Nephron (organoid): ENCODE data around the gene CTIF.

Experiments
- H3K27ac Mint-ChIP-seq, 3 experiments: 2 replicates each; pipeline ENCODE4 v1.8.0; 2020; ENCODE audit warnings: mixed read lengths in 3 of 3, mild to moderate bottlenecking in 2 of 3, moderate library complexity in 1 of 3
- H3K27me3 Mint-ChIP-seq: 2 replicates; pipeline ENCODE4 v1.8.0; 2021; ENCODE audit warnings: low read depth, mild to moderate bottlenecking, moderate library complexity, mixed read lengths
- H3K36me3 Mint-ChIP-seq: 2 replicates; pipeline ENCODE4 v1.8.0; 2020; ENCODE audit warnings: low read depth, mixed read lengths
- H3K4me1 Mint-ChIP-seq: 2 replicates; pipeline ENCODE4 v1.8.0; 2020; ENCODE audit warnings: mixed read lengths
- H3K4me3 Mint-ChIP-seq, 3 experiments: 2 replicates each; pipeline ENCODE4 v1.8.0; 2020; ENCODE audit warnings: mild to moderate bottlenecking in 3 of 3, mixed read lengths in 3 of 3, moderate library complexity in 2 of 3
- H3K9me3 Mint-ChIP-seq: 2 replicates; pipeline ENCODE4 v1.8.0; 2020; ENCODE audit warnings: mixed read lengths
- TF ChIP-seq, protein P1 (sequence below), 3 experiments: fragments of 200-600 bp; sonication (generic); IDR thresholded peaks; one replicate each; pipeline ENCODE4 v1.5.0; 2021; ENCODE audit warnings: antibody characterized with exemption in 3 of 3; ENCODE audit not compliant: unreplicated experiment in 3 of 3

Gene CTIF

DNA sequence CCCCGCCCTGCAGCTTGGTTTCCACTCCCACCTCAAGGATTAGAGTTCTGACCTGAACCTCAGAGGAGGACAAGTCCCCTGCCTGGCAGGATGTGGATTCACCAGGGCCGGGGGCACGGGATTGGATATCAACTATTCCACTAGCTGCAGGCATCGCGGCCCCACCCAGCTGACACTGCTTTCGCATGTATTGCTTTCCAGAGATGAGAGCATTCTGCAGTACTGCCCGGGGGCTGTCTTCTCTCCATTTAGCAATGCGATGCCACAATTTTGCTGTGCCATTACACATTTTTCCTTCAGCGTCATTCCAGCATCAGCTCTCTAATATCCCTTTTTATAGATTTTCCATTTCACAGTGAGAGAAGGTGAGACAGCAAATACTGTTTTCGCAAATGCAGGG lies 42.0 kb downstream of the CTIF start:
- H3K27me3 Mint-ChIP-seq = no peaks in the 10 kb centered on the region
- H3K9me3 Mint-ChIP-seq = peaks cover 7% of the 10 kb centered on the region
- H3K36me3 Mint-ChIP-seq = peaks cover 20% of the 10 kb centered on the region
- H3K4me3 Mint-ChIP-seq = no peak overlapping the region
- peaks cover 41% of the 10 kb centered on the region for H3K4me1 Mint-ChIP-seq
- TF ChIP-seq, protein P1, sequence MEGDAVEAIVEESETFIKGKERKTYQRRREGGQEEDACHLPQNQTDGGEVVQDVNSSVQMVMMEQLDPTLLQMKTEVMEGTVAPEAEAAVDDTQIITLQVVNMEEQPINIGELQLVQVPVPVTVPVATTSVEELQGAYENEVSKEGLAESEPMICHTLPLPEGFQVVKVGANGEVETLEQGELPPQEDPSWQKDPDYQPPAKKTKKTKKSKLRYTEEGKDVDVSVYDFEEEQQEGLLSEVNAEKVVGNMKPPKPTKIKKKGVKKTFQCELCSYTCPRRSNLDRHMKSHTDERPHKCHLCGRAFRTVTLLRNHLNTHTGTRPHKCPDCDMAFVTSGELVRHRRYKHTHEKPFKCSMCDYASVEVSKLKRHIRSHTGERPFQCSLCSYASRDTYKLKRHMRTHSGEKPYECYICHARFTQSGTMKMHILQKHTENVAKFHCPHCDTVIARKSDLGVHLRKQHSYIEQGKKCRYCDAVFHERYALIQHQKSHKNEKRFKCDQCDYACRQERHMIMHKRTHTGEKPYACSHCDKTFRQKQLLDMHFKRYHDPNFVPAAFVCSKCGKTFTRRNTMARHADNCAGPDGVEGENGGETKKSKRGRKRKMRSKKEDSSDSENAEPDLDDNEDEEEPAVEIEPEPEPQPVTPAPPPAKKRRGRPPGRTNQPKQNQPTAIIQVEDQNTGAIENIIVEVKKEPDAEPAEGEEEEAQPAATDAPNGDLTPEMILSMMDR (IDR thresholded peaks at IDR 0.05; ENCODE audit: unreplicated experiment in 3 of 3) = no peak
- H3K27ac Mint-ChIP-seq = no peak overlapping the region

DNA sequence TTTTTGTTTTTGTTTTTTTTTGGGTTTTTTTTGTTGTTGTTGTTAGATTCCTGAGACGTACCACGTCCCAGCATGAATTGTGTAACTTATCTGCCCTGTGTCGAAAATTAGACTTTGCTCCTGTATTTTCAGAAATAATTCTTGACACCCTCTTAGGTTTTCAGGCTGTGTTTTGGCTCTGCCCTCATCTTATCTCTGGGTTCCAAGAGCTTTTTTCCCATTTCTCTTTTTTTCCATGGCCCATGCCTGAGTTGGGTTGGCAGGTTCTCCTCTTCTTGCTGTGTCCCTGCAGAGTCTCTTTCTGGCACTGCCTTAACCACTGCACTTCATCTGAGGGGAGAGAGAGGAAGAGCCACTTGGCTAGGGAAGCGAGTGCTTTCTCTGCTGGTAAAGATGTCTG lies 42.4 kb downstream of the CTIF start:
- Mint-ChIP-seq H3K36me3 (peaks cover 20% of the 10 kb centered on the region), H3K4me3 (no peak overlapping the region), H3K4me1 (peaks cover 43% of the 10 kb centered on the region), H3K27ac (no peak overlapping the region), H3K27me3 (no peaks in the 10 kb centered on the region), H3K9me3 (peaks cover 7% of the 10 kb centered on the region)
- TF ChIP-seq, protein P1 (IDR thresholded peaks at IDR 0.05; ENCODE audit: unreplicated experiment in 3 of 3) = no peak

DNA sequence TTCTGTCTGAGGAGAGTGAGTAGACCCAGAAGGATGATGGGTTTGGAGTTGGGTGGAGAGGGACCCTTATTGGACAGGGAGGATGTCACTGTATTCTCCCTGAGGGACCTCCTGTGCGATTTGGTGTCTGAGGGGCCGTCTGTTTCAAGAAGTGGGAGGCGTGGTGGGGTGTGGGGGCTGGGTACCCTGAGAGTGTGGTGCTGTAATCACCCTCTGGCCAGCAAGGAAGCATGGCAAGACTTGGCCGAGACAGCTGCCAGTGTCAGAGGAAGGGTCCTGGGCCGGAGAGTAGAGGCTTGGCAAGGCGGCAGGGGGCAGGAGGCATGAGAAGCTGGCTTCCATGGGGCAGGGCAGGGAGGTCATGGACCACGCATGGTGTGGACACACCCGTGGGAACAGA lies 43.1 kb downstream of the CTIF start:
- Mint-ChIP-seq H3K4me3 (no peak overlapping the region), H3K27ac (peak overlapping the region in 1 of 3 experiments; percentile 9), H3K36me3 (peaks cover 15% of the 10 kb centered on the region), H3K27me3 (no peaks in the 10 kb centered on the region), H3K9me3 (peaks cover 7% of the 10 kb centered on the region), H3K4me1 (peaks cover 50% of the 10 kb centered on the region)
- TF ChIP-seq, protein P1 (IDR thresholded peaks at IDR 0.05; ENCODE audit: unreplicated experiment in 3 of 3) = no peak

DNA sequence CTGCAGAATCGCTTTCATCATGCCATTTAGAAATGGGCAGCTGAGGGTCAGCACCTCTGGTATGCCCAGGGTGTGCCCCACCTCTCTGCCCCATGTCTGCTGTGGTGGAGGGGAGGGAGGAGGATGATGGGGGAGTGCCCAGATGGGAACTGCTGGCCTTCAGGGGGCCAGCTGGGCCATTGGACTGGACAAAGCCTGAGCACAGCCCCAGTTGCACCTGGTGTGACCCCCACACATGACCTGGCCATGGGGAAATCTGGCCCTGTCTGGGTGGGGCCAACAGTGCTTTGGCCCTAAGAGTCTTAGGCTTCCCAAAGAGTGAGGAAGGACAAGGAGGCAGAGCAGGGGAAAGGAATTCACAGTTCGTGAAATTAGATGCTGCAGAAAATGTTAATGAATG lies 44.1 kb downstream of the CTIF start:
- Mint-ChIP-seq H3K36me3 (peaks cover 11% of the 10 kb centered on the region), H3K27ac (peak overlapping the region in 1 of 3 experiments; percentile 51), H3K4me1 (peaks cover 54% of the 10 kb centered on the region), H3K4me3 (no peak overlapping the region), H3K9me3 (peaks cover 5% of the 10 kb centered on the region), H3K27me3 (no peaks in the 10 kb centered on the region)
- TF ChIP-seq, protein P1 (IDR thresholded peaks at IDR 0.05; ENCODE audit: unreplicated experiment in 3 of 3) = no peak

DNA sequence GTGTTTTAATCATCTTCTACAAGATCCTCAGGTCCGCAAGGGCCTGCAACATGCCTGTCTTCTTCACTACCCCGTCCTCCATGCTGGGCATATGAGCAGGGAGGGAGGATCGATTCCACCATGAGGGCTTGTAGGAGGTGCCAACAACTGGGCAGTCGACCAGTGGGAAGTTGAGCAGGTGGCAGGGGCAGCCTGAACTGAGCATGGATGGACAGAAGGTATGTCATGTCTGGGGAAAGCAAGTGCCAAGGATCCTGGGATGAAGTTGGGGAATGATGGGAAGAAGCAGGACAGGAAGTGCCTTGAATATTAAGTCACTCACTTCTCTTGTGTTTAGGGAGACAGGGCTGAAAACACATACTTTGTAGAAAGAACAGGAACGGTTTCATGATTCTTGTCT lies 44.7 kb downstream of the CTIF start:
- Mint-ChIP-seq H3K9me3 (peaks cover 2% of the 10 kb centered on the region), H3K27me3 (no peaks in the 10 kb centered on the region), H3K4me1 (peaks cover 60% of the 10 kb centered on the region), H3K36me3 (peaks cover 7% of the 10 kb centered on the region), H3K27ac (peak overlapping the region in 1 of 3 experiments; percentile 2), H3K4me3 (no peak overlapping the region)
- TF ChIP-seq, protein P1 (IDR thresholded peaks at IDR 0.05; ENCODE audit: unreplicated experiment in 3 of 3) = no peak

DNA sequence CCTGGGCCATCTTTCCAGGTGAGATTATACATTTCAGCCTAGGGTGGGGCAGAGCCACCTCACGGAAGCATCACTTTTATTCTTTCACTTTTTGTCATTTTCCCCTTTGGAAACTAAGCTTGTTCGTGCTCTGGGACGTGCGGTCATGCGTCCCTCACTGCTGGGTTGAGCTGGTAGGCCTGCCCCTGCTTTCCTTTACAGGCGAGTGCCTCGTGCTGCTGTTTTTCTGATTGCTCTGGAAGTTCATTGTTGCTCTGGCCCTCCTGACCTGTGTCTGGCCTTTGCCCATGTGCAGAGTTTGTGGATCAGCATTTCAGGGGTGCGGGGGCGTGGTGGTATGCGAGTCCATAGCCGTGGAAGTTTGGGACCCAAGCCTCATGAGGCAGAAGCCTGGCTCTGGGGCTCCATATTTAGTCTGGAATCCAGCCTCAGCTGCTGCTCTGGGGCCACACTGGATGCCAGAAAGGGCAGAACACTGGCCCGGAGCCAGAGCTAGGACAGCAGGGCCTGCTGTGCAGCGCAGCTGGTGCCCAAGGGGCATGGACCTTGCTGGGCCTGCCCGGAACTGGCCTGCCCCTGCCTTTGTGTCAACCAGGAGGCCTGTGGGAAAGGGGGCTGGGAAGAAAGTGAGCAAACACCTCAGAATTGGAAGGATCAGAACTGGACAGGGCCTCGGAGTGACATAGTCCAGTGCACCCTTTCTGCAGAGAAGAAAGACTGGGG lies 51.1 kb downstream of the CTIF start:
- peak overlapping the region in 1 of 3 experiments; percentile 31 for H3K4me3 Mint-ChIP-seq
- peak overlapping the region; percentile 48 to 69 (median 55) for H3K27ac Mint-ChIP-seq
- H3K4me1 Mint-ChIP-seq = peaks cover 59% of the 10 kb centered on the region
- TF ChIP-seq, protein P1 (IDR thresholded peaks at IDR 0.05; ENCODE audit: unreplicated experiment in 3 of 3) = no peak
- H3K9me3 Mint-ChIP-seq = no peaks in the 10 kb centered on the region
- H3K27me3 Mint-ChIP-seq = no peaks in the 10 kb centered on the region
- H3K36me3 Mint-ChIP-seq = no peaks in the 10 kb centered on the region
